CD8-positive, alpha-beta memory T cell (primary cell): ENCODE data around the gene RSPH1. TPM values are rescaled to one million over a fixed set of nuclear protein-coding genes. Genes with fewer than 3 reads are reported as not detected.
A peak's percentile ranks its signal among the peaks of the same experiment; 100 is the strongest.

ENCODE experiments used
- CTCF ChIA-PET: fragments of 350-600 bp; sonication (Branson Sonifier 250); formaldehyde crosslinking; loops from one replicate; lab custom pipeline; 2021; ENCODE audit warnings: antibody characterized with exemption; lab: Charles Lee
- POLR2A ChIA-PET: fragments of 350-600 bp; sonication (Branson Sonifier 250); formaldehyde crosslinking; loops from one replicate; lab custom pipeline; 2021; ENCODE audit warnings: antibody characterized with exemption; lab: Charles Lee
- DNase-seq, 5 donors: peaks; one replicate each; pipeline versions ENCODE4 v3.0.0 to v3.0.0-alpha.2; 2020 to 2022; ENCODE audit warnings: mixed read lengths in 1 of 5
- H3K27ac ChIP-seq: one replicate; pipeline ENCODE4 v1.7.0; 2013; ENCODE audit warnings: low read depth, mild to moderate bottlenecking, low read length, moderate library complexity
- H3K27me3 ChIP-seq: 2 replicates; pipeline ENCODE4 v1.7.0; 2013; ENCODE audit warnings: low read length, mild to moderate bottlenecking; ENCODE audit not compliant: insufficient read depth, poor library complexity, severe bottlenecking
- H3K36me3 ChIP-seq: 2 replicates; pipeline ENCODE4 v1.7.0; 2013; ENCODE audit warnings: mild to moderate bottlenecking, low read length, moderate library complexity; ENCODE audit not compliant: insufficient read depth
- H3K4me1 ChIP-seq: 2 replicates; pipeline ENCODE4 v1.7.0; 2013; ENCODE audit warnings: mild to moderate bottlenecking, low read length, moderate library complexity; ENCODE audit not compliant: insufficient read depth
- H3K4me3 ChIP-seq: 2 replicates; pipeline ENCODE4 v1.7.0; 2013; ENCODE audit warnings: mild to moderate bottlenecking, low read length
- H3K9me3 ChIP-seq: 2 replicates; pipeline ENCODE4 v1.7.0; 2013; ENCODE audit warnings: mild to moderate bottlenecking, low read length
- H3K27ac Mint-ChIP-seq, 8 donors: one replicate each; pipeline ENCODE4 v1.8.0; 2020 to 2021; ENCODE audit warnings: mixed read lengths in 8 of 8, mild to moderate bottlenecking in 6 of 8, inconsistent platforms in 3 of 8, moderate library complexity in 3 of 8
- H3K27me3 Mint-ChIP-seq, 2 donors: one replicate each; pipeline ENCODE4 v1.8.0; 2020 to 2021; ENCODE audit warnings: mixed read lengths in 2 of 2, mild to moderate bottlenecking in 1 of 2, moderate library complexity in 1 of 2
- H3K36me3 Mint-ChIP-seq, 3 donors: one replicate each; pipeline ENCODE4 v1.8.0; 2020 to 2021; ENCODE audit warnings: mixed read lengths in 3 of 3, inconsistent platforms in 1 of 3, mild to moderate bottlenecking in 1 of 3
- H3K4me1 Mint-ChIP-seq, 3 donors: one replicate each; pipeline ENCODE4 v1.8.0; 2020 to 2021; ENCODE audit warnings: mixed read lengths in 3 of 3, inconsistent platforms in 1 of 3, mild to moderate bottlenecking in 1 of 3
- H3K4me3 Mint-ChIP-seq, 7 donors: one replicate each; pipeline ENCODE4 v1.8.0; 2020 to 2021; ENCODE audit warnings: mixed read lengths in 7 of 7, mild to moderate bottlenecking in 6 of 7, moderate library complexity in 4 of 7, inconsistent platforms in 2 of 7
- H3K9me3 Mint-ChIP-seq, 5 donors: one replicate each; pipeline ENCODE4 v1.8.0; 2020 to 2022; ENCODE audit warnings: mixed read lengths in 5 of 5, mild to moderate bottlenecking in 3 of 5, moderate library complexity in 2 of 5, inconsistent platforms in 1 of 5
- polyA plus RNA-seq: library from polyadenylated mRNA; unstranded; fragments of 300-500 nt; fragmentation: Illumina TruSeq; gene quantifications from one replicate; pipeline ENCODE4 v1.2.3, GENCODE V29; 2021
- total RNA-seq, 2 experiments: library from RNA; stranded (reverse); gene quantifications; one replicate each; pipeline ENCODE4 v1.2.3, GENCODE V29; 2021

Gene RSPH1
- total and polyA plus RNA-seq, 3 experiments from 2014 or later, result not detected

- H3K9me3 ChIP-seq, result no peaks in the 10 kb centered on the region
- no peaks in the 10 kb centered on the region for H3K9me3 Mint-ChIP-seq
- peaks cover 35 to 69% (median 58%) of the 10 kb centered on the region in 3 donors for H3K4me1 Mint-ChIP-seq
- peak overlapping the region in 2 of 8 donors; percentile 47 to 66 for H3K27ac Mint-ChIP-seq
- peaks cover 44% of the 10 kb centered on the region for H3K36me3 ChIP-seq
- no peak for DNase-seq
- CTCF ChIA-PET, result no interaction called here
- peaks cover 17% of the 10 kb centered on the region for H3K4me1 ChIP-seq
- peak overlapping the region in 1 of 7 donors; percentile 60 for H3K4me3 Mint-ChIP-seq
- H3K27ac ChIP-seq, result no peak overlapping the region
- no peaks in the 10 kb centered on the region for H3K27me3 ChIP-seq
- POLR2A ChIA-PET, result no interaction called here
- no peaks in the 10 kb centered on the region for H3K27me3 Mint-ChIP-seq
- no peak overlapping the region for H3K4me3 ChIP-seq
- peaks cover 3 to 69% (median 20%) of the 10 kb centered on the region in 3 donors for H3K36me3 Mint-ChIP-seq
Measured at GRCh38 chr21:42518215-42518614, 22.2 kb upstream of the RSPH1 start.

- Mint-ChIP-seq H3K9me3 (no peaks in the 10 kb centered on the region), H3K4me1 (peaks cover 34 to 70% (median 62%) of the 10 kb centered on the region in 3 donors), H3K4me3 (peak overlapping the region; percentile 52 to 93 (median 89)), H3K27ac (peak overlapping the region in 5 of 8 donors; percentile 12 to 90 (median 51)), H3K36me3 (peaks cover 3 to 48% (median 13%) of the 10 kb centered on the region in 3 donors), H3K27me3 (no peaks in the 10 kb centered on the region)
- H3K27me3 ChIP-seq, result no peaks in the 10 kb centered on the region
- H3K4me3 ChIP-seq, result peak overlapping the region; percentile 47
- DNase-seq, result no peak
- no peaks in the 10 kb centered on the region for H3K9me3 ChIP-seq
- H3K36me3 ChIP-seq, result peaks cover 30% of the 10 kb centered on the region
- ChIA-PET CTCF (interaction anchor here (1.3 kb wide), 1 partner anchor 12 kb away, joined by 4 read pairs; no protein-coding TSS in a partner anchor), POLR2A (interaction anchor here (2.9 kb wide), 1 partner anchor 11 kb away, joined by 20 read pairs; no protein-coding TSS in a partner anchor)
- H3K4me1 ChIP-seq, result peaks cover 21% of the 10 kb centered on the region
- H3K27ac ChIP-seq, result no peak overlapping the region
Measured at GRCh38 chr21:42515708-42516502, 19.9 kb upstream of the RSPH1 start.

DNA sequence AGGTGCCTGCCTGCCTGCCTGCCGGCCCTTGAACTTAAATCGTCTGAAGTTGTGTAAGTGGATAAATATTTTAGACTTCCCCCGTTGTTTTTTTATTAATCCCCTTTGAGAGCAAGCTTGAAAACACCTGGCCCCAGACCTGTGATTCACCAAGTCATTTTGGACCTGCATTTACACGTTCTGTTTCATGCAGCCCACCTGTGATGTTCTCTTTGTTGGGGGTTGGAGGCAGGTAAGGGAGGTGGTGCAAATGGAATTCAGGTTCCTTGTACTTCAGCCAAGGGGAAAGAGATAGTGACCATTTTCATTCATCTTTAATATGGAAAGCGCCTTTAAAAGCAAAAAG is 18.8 kb upstream of the RSPH1 start:
- Histone ChIP-seq H3K4me3 (peak overlapping the region; percentile 47), H3K4me1 (peaks cover 21% of the 10 kb centered on the region), H3K27ac (peak overlapping the region; percentile 58)

DNA sequence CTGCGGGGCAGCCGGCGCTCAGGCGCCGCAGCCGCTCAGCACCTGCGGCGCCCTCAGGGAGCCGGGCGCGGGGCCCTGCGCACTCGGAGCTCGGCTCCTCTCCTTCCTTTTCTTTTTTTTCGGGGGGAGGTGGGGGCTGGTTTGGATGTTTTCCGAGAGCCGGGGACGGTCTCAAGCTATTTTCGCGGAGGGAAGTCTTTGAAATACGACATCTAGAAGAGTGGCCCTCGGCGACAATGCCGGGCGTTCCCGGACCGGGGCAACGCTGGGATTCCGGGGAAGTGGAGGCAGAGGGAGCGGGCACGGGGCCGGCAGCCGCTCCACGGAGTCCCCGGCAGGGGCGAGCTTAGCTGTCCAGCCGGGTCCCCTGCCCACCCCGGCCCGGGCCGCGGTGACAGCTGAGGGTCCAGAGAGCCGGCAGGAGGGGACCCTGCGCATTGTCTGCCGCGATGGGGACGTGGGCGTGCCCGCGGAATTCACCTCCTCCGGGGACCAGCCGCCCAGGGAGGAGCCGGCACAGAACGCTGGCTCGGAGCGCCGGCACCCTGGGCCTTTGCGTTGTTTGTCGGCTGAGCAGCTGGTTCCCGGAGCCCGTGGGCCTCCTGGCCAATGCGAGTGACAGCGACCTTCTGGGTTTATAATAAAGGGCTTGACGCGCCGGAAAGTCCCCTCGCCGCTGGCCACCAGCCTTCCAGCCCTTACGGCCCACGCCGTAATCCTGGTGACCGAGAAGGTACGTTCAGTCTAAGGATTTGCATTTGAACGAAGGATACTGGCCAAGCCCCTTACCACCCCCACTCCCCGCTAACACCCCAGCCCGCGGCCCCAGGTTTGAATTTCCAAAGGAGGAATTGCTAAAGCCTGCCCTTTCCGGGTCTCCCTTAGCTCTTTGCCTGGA is 18.2 kb upstream of the RSPH1 start:
- peak overlapping the region; percentile 51 to 96 (median 88) for H3K27ac Mint-ChIP-seq
- POLR2A ChIA-PET, result interaction anchor here (0.5 to 2.9 kb wide), 5 partner anchors 13 to 398 kb away, joined by 3 to 20 read pairs (median 4); partner anchors contain the start of gene UBASH3A

More for the DNA sequence above, 18.8 kb upstream of the RSPH1 start:
- H3K4me1 Mint-ChIP-seq, result peaks cover 28 to 64% (median 53%) of the 10 kb centered on the region in 3 donors
- ChIA-PET CTCF (interaction anchor here (1.9 kb wide), 1 partner anchor 48 kb away, joined by 4 read pairs; no protein-coding TSS in a partner anchor), POLR2A (interaction anchor here (2.9 kb wide), 1 partner anchor 12 kb away, joined by 20 read pairs; no protein-coding TSS in a partner anchor)
- H3K27me3 Mint-ChIP-seq, result no peaks in the 10 kb centered on the region
- DNase-seq, result no peak
- no peaks in the 10 kb centered on the region for H3K9me3 Mint-ChIP-seq
- Histone ChIP-seq H3K9me3 (no peaks in the 10 kb centered on the region), H3K27me3 (no peaks in the 10 kb centered on the region), H3K36me3 (peaks cover 20% of the 10 kb centered on the region)
- peak overlapping the region; percentile 51 to 91 (median 84) for H3K27ac Mint-ChIP-seq
- peak overlapping the region; percentile 84 to 97 (median 89) for H3K4me3 Mint-ChIP-seq
- H3K36me3 Mint-ChIP-seq, result peaks cover 3 to 37% (median 4%) of the 10 kb centered on the region in 3 donors

GRCh38 chr21:42513151-42513984 is 17.3 kb upstream of the RSPH1 start, which contains the start of gene SLC37A1:
SLC37A1 (plus strand) TSS chr21:42513852; CDS start chr21:42518455, 4,603 bp downstream.
- H3K4me3 Mint-ChIP-seq, result peak within 1 kb of the TSS; percentile 84 to 97 (median 90)
- no peaks in the 10 kb centered on the region for H3K27me3 Mint-ChIP-seq
- peaks cover 24 to 49% (median 38%) of the 10 kb centered on the region in 3 donors for H3K4me1 Mint-ChIP-seq
- DNase-seq, result peak; percentile 14 to 62 (median 35)
- peaks cover 10% of the 10 kb centered on the region for H3K36me3 ChIP-seq
- peaks cover 0 to 22% (median 3%) of the 10 kb centered on the region in 3 donors for H3K36me3 Mint-ChIP-seq
- peak within 1 kb of the TSS; percentile 84 to 96 (median 90) for H3K27ac Mint-ChIP-seq
- peaks cover 21% of the 10 kb centered on the region for H3K4me1 ChIP-seq
- no peaks in the 10 kb centered on the region for H3K27me3 ChIP-seq
- ChIA-PET CTCF (interaction anchor here (1.0 to 1.9 kb wide), 3 partner anchors 14 to 47 kb away, joined by 3 to 6 read pairs (median 4); no protein-coding TSS in a partner anchor), POLR2A (interaction anchor here (0.5 to 2.9 kb wide), 5 partner anchors 14 to 398 kb away, joined by 3 to 20 read pairs (median 4); partner anchors contain the start of gene UBASH3A)
- no peaks in the 10 kb centered on the region for H3K9me3 ChIP-seq
- peak within 1 kb of the TSS; percentile 58 for H3K27ac ChIP-seq
- H3K4me3 ChIP-seq, result peak within 1 kb of the TSS; percentile 60
- no peaks in the 10 kb centered on the region for H3K9me3 Mint-ChIP-seq

More for the DNA sequence above, 18.2 kb upstream of the RSPH1 start:
- peak overlapping the region; percentile 47 for H3K4me3 ChIP-seq
- Mint-ChIP-seq H3K4me1 (peaks cover 24 to 58% (median 47%) of the 10 kb centered on the region in 3 donors), H3K36me3 (peaks cover 0 to 31% (median 3%) of the 10 kb centered on the region in 3 donors), H3K9me3 (no peaks in the 10 kb centered on the region), H3K27me3 (no peaks in the 10 kb centered on the region), H3K4me3 (peak overlapping the region; percentile 84 to 97 (median 89))
- DNase-seq, result peak; percentile 38 to 70 (median 45)
- CTCF ChIA-PET, result interaction anchor here (1.0 to 1.9 kb wide), 2 partner anchors 13 to 48 kb away, joined by 4 to 6 read pairs; no protein-coding TSS in a partner anchor
- peak overlapping the region; percentile 58 for H3K27ac ChIP-seq
- peaks cover 18% of the 10 kb centered on the region for H3K36me3 ChIP-seq
- no peaks in the 10 kb centered on the region for H3K9me3 ChIP-seq
- no peaks in the 10 kb centered on the region for H3K27me3 ChIP-seq
- H3K4me1 ChIP-seq, result peaks cover 21% of the 10 kb centered on the region

DNA sequence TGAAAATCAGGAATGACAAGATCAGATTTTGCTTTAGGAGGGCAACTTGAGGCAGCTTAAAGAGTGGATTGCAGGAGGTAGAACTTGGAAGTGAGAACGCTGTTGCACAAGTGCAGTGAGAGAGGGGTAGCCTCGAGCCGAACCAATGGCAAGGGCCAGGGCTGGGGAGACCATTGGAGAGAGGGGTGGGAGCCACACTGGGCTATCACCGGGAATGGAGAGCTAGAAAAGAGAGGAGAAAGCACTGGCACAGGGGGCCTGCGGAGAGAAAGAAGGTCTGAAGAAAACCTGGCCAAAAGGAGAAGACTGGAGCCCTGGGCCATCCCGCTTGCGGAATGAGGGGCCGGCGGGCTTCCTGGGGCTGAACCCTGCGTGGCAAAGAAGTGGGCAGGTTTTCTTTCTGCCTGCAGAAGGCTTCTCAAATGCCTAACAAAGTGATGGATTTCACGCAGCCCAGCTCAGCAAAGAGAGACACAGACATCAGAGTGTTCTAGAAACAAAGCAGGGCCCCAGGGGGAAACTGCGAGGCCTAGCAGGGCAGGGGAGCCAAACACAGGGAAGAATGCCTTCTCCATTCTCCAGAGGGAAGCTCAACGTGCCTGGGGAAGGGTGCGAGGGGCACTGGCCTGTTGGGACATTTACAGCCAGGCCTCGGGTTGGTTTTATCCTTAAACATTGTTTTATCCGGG is 16.5 kb upstream of the RSPH1 start:
- H3K4me3 Mint-ChIP-seq, result peak overlapping the region; percentile 82 to 92 (median 87)

More for the DNA sequence above, 16.5 kb upstream of the RSPH1 start:
- no peak overlapping the region for H3K27ac ChIP-seq
- Mint-ChIP-seq H3K9me3 (no peaks in the 10 kb centered on the region), H3K4me1 (peaks cover 21 to 40% (median 33%) of the 10 kb centered on the region in 3 donors), H3K27me3 (no peaks in the 10 kb centered on the region), H3K27ac (peak overlapping the region in 7 of 8 donors; percentile 8 to 92 (median 78)), H3K36me3 (peaks cover 0 to 14% (median 3%) of the 10 kb centered on the region in 3 donors)
- POLR2A ChIA-PET, result no interaction called here
- H3K27me3 ChIP-seq, result no peaks in the 10 kb centered on the region
- no peaks in the 10 kb centered on the region for H3K9me3 ChIP-seq
- H3K4me1 ChIP-seq, result peaks cover 21% of the 10 kb centered on the region
- no peak overlapping the region for H3K4me3 ChIP-seq
- no peak for DNase-seq
- peaks cover 6% of the 10 kb centered on the region for H3K36me3 ChIP-seq
- CTCF ChIA-PET, result interaction anchor here (1.4 kb wide), 1 partner anchor 46 kb away, joined by 3 read pairs; no protein-coding TSS in a partner anchor
